GM13977 (cell line): Measurements from ENCODE around the gene SV2B.

ENCODE experiments used
- DNase-seq: peaks from one replicate; pipeline ENCODE4 v3.0.0; 2012; ENCODE audit warnings: low spot score
- in situ Hi-C: fragments of 300-500 bp; cut with MboI; formaldehyde crosslinking; loops from one replicate; pipeline ENCODE4 v1.12.0; 2022; ENCODE audit warnings: low sequenced_read_pairs, low pct_unique_long_range_greater_than_20kb, mixed read lengths, inconsistent platforms; ENCODE audit not compliant: unreplicated experiment
- TF ChIP-seq, protein P1 (sequence below): IDR thresholded peaks from 2 replicates; pipeline ENCODE4 v1.5.1; 2012; ENCODE audit warnings: mild to moderate bottlenecking, control low read depth; ENCODE audit not compliant: insufficient read depth; ENCODE audit errors: extremely low read depth, missing control alignments

The SV2B gene

DNA sequence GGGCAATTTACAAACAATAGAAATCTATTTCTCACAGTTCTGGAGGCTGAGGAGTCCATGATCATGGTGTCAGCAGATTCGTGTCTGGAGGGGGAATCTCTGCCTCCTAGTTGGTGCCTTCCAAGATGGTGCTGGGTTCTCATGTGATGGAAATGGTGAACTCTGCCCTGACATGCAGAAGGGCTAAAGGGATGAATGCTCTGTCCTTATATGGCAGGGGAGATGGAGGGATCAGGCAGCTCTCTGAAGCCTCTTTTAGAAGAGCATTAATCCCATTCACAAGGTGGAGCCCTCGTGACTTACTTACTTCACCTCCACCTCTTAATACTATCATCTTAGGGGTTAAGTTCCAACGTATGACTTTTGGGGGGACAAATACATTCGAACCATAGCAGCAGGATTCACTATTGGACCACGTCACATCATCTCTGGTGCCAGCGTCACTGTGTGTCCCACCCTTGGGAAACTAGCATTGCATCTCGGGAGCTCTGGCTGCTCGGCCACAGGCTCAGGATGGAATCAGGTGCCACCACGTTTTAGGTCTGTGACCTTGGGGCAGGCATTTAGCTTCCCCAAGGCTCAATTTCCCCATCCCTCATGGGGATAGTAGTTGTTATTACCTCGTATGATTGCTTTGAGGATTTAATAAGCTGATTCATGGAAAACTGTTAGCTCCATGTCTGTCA, 53.0 kb downstream of the SV2B start:
- in situ Hi-C loops, result no loop called here
- TF ChIP-seq, protein P1, sequence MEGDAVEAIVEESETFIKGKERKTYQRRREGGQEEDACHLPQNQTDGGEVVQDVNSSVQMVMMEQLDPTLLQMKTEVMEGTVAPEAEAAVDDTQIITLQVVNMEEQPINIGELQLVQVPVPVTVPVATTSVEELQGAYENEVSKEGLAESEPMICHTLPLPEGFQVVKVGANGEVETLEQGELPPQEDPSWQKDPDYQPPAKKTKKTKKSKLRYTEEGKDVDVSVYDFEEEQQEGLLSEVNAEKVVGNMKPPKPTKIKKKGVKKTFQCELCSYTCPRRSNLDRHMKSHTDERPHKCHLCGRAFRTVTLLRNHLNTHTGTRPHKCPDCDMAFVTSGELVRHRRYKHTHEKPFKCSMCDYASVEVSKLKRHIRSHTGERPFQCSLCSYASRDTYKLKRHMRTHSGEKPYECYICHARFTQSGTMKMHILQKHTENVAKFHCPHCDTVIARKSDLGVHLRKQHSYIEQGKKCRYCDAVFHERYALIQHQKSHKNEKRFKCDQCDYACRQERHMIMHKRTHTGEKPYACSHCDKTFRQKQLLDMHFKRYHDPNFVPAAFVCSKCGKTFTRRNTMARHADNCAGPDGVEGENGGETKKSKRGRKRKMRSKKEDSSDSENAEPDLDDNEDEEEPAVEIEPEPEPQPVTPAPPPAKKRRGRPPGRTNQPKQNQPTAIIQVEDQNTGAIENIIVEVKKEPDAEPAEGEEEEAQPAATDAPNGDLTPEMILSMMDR, result no peak
- DNase-seq, result no peak

DNA sequence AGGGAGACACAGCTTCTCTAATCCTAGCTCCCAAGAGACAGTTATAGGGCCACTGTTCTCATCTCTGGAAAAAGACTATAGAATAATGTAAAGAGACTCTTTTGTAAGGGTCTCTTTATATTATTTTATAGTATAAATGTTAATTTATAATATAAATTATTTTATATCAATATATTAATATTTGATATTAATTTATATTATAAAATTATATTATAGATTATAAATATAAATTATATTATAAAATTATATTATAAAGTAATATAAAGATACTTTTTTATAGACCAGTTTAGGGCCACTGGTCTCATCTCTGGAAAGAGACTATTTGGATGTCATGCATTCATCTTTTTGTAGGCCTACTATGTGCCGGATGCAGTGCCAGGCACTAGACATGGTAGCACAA, 53.9 kb downstream of the SV2B start:
- no peak for DNase-seq
- in situ Hi-C loops, result no loop called here
- TF ChIP-seq, protein P1, result no peak

DNA sequence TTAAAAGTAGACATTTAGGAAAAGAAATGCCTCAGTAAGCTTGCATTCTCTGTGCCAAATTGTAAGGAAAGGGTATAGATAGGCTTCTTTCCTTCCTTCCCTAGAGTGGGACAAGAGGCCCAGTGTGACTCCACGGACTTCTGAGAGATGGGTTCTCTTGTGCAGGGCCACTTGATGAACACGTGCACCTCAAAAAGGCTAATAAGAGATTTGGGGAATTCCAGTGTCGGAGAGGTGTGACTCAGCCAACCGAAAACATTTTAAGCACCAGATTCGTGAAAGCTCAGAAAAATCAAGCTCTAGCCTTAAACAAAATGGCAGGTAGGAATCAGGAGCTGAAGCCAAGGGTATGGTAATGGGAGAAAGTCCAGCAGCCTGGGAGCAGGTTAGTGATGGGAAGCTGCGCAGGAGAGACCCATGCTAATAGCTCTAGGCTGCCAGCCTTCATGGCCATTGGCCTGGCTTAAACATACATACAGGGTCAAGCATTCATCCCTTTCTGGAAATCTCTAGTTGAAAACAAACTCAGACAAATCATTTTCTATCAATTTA, 56.2 kb downstream of the SV2B start:
- DNase-seq, result no peak
- TF ChIP-seq, protein P1, result no peak
- in situ Hi-C loops, result no loop called here

DNA sequence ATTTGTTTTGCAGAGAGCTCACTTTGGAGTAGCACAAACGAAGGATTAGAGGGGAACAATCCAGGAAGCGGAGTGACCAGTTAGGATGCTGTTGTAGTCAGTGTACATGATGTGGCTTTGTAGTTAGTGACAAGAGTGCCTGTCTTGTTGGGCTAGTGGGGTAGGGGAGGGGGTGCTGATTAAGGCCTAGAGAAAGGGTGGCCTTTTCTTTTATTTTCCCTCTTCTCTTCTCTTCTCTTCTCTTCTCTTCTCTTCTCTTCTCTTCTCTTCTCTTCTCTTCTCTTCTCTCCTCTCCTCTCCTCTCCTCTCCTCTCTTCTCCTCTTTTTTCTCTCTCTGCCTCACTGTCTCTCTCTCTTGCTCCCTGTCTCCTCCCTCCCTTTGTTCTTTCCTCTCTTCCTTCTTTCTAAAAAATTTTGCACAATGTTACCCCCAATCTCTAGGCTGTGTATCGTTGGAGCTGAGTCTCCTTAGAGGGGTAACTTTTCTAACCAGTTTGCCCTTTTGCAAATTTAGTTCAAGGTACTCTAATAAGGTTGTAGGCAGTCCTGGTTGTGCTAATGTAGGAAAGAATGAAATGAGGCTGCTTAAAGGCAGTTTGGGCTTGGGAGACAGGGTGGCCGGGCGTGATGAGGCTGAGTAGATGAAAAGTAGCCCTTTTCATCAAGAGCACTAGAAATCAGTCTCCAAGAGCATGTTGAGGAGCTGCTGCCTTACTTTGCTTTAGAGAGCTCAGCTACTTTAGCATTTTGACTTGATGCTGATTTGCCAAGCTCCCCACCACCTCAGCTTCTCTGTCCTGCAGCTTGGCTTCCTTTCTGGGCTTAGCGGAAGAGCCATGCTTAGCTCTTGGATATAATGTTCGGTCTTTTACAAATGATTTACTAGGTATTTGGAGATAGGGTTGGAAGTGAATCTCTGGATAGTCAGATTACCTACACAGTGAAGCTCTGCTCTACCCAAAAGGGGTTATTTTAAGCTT, 58.6 kb downstream of the SV2B start:
- TF ChIP-seq, protein P1, result no peak
- in situ Hi-C loops, result no loop called here
- no peak for DNase-seq

DNA sequence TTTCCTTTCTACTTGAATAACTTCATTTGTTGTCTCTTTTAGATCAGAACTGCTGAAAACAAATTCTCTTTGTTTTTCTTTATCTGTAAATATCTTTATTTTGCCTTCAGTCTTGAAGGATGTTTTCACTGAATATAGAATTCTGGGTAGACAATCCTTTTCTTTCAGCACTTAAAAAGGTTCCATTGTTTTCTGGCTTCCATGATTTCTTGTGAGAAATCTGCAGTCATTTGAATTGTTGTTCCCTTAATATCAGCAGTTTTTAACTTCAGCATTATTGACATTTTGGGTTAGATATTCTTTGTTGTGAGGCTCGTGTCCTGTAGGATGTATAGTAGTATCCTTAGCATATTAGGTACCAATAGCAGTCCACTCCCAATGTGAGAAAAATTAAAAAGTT, 65.8 kb downstream of the SV2B start:
- no peak for DNase-seq
- TF ChIP-seq, protein P1, result no peak
- in situ Hi-C loops, result no loop called here

DNA sequence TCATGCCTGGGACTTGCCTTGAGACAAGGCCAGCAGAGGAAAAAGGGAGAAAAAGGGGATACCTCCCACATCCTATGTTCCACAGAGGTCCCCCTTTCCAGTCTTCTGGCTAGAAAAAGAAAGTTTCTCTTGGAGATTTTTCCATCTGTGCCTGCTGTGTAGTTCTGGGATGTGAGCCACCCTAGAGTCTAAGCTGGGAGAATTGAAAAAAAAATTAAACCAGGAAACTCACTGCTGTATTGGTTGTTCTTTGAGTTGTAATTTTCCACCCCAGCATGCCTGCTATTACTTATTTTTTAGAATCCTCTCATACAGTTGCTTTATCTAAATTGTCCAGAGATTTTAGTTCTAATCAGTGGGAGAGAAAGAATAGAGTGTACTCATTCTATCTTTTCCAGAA, 68.4 kb downstream of the SV2B start:
- in situ Hi-C loops, result no loop called here

More for the DNA sequence above, 68.4 kb downstream of the SV2B start:
- no peak for DNase-seq
- TF ChIP-seq, protein P1, result no peak
